ENCODE data around the gene TMEM221.
"Not testable (repeated sequence)": the region's sequence is repeated elsewhere in the genome, so short reads cannot be mapped to it uniquely, and the experiment has no call there.

Gene TMEM221

DNA sequence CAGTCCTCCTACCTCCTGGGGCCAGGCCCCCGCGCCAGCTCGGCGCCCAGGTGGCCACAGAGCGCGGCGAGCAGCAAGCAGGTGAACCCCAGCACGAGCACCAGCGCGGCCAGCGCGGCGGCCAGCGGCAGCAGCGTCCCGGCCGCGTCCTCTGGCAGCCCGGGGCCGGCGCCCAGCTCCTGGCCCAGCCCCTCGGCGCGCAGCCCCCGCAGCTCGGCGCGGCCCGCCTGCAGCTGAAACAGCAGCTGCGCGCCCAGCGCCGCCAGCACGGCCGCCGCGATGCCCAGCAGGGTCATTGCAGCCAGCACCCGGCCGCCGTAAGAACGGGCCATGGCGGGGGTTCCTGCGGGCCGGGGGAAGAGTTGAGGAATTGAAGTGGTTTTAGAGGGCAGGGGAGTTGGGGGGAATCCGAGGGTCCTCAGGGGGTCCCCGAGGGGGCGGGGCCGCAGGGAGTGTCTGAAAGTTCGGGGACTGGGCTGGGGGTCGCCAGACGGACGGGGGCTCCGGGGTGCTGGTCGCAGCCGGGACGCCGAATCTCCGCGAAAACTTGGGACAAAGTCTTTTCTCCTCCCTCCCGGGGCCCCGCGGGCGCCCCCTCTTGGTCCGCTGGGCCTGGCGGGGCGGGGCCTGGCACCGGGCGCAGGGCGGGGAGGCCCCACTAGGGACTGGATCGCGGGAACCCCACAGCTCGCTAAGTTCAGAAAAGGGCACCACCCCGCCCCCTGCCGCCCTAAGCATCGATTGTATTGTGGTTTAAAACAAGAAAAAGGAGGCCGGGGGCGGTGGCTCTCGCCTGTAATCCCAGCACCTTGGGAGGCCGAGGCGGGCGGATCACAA is at the start of gene TMEM221:
TSS of gene TMEM221 (minus strand) at position 538 of the 837 bp plus-strand sequence. CDS start at position 332, 206 bp downstream.
- peak; percentile 59 to 92 (median 83) for DNase-seq

DNA sequence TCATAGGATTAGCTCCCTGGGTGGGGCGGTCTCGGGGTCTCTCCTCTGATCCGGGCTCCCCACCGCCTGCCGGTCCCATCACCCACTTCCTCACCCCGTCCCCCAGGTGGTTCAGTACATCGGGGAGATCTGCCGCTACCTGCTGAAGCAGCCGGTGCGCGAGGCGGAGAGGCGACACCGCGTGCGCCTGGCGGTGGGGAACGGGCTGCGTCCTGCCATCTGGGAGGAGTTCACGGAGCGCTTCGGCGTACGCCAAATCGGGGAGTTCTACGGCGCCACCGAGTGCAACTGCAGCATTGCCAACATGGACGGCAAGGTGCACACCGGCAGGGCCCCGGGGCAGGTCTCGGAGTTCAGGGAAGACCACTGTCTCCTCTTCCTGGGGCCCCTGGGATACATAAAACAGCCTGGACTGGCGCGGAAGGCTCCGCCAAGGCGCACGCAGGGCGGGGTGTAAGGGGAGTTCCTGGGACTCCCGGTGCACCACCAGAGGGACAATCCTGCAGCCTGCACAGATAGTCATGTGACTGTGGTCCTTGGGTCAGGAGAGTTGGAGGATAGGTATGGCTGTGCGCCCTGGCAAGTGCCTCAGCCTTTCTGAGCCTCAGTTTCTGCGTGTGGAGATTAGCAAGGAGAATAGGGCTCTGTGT is 48.8 kb upstream of the TMEM221 start:
- DNase-seq: no peak

DNA sequence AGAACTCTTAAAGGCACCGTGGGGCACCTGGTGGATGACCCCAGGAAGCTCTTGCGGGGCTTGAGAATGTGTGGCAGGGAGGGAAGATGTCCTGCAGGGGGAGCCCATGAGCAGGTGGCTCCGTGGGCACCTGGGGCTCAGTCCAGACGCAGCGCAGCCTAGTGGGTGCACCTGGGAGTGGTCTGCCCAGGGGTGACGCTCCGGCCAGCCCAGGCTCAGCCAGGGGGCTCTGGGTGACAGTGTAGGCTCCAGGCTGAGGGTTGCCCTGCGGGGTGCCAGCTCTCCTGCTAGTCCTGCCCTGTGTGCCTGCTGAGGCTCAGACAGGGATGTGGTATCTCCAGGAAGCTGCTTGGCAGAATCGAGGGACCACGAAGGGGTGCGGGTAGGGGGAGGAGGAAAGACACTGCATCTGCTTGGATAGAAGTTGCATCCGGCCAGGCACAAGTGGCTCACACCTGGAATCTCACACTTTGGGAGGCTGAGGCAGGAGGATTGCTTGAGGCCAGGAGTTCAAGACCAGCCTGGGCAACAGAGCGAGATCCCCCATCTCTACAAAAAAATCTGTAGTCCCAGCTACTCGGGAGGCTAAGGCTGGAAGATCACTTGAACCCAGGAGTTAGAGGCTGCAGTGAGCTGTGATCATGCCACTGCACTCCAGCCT is 48.0 kb upstream of the TMEM221 start:
- peak; percentile 79 to 90 (median 83) for DNase-seq

DNA sequence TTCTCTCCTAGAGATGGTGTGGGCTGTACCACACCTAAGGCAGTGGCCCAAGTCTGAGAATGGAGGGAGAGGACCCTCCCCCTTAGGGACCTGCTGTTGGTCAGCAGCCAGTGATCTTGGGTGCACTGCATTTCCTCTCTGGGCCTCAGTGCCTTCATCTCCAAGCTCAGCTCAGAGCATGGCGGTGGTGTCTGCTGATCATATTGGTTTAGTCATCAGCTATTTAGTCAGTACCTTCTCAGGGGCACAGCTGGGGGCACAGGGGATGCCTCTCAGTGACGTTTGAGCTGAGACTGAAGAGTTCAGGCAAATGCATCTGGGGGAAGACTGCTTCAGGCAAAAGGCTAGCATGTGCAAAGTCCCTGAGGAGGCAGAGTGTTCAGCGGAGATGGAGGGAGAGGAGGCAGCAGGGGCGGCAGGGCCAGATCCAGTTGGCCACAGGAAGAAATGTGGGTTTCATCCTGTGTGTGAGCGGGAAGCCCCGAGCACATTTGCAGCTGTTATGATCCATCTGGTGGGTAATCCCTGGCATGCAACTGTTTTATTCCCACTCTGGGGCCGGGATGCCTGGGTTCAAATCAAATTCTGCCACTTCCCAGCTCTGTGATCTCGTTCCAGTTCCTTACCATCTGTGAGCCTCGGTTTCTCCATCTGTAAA is 47.3 kb upstream of the TMEM221 start:
- DNase-seq: no peak

DNA sequence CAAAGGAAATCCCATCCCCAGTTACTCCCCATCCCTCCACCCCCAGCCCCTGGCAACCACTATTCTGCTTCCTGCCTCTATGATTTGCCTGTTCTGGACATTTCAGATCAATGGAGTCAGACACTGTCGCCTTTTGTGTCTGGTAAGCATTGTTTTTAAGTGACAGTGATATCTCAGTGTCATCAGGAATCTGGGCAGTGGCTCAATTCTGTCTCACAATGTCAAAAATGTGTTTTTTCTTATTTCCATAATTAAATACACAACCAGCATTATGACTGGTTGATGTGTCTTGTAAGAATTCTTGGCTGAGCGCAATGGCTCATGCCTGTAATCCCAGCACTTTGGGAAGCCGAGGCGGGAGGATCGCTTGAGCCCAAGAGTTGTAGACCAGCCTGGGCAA is 42.8 kb upstream of the TMEM221 start:
- no peak for DNase-seq

DNA sequence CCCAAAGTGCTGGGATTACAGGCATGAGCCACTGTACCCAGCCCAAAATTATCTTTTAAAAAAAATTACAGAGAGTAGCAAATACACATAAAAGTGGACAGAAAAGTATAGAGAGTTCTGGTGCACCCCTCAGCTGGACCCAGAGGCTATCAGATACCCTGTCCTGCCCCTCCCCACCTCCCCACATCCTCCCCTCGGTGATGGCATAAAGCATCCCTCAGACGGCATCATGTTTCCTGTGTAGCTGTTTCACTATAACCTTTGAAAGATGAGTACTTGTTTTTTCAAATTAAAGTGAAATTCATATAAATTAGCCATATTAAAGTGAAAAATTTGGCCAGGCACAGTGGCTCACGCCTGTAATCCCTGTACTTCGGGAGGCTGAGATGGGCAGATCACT is 41.9 kb upstream of the TMEM221 start:
- no peak for DNase-seq

DNA sequence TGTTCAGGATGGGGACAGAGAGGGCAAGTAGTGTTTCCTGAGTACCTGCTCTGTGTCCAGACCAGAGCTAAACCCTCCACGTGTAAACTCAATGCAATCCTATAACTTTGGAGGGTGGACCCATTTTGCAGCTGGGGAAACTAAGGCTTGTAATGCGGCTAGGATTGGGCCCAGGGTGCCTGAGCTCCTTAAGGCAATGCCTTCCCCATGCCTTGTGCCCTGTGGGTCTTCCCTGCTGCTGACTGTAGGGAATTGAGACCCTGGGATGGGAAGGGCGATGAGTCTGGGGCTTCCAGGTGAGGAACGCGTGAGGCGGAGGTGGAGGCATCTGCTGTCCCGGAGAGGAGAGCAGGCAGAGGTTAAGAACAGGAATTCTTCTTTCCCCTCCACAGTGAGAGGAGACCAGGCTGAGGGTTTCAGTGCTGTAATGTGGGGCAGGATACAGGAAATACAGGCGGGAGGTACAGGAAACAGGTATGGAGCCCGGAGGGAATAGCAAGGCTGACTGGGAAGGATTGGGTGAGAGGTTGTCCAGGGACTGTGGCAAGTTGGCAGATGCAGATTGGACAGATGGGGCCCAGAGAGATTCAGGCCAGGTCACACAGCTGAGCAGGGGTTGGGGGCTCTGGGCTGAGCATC is 41.0 kb upstream of the TMEM221 start:
- DNase-seq: no peak

DNA sequence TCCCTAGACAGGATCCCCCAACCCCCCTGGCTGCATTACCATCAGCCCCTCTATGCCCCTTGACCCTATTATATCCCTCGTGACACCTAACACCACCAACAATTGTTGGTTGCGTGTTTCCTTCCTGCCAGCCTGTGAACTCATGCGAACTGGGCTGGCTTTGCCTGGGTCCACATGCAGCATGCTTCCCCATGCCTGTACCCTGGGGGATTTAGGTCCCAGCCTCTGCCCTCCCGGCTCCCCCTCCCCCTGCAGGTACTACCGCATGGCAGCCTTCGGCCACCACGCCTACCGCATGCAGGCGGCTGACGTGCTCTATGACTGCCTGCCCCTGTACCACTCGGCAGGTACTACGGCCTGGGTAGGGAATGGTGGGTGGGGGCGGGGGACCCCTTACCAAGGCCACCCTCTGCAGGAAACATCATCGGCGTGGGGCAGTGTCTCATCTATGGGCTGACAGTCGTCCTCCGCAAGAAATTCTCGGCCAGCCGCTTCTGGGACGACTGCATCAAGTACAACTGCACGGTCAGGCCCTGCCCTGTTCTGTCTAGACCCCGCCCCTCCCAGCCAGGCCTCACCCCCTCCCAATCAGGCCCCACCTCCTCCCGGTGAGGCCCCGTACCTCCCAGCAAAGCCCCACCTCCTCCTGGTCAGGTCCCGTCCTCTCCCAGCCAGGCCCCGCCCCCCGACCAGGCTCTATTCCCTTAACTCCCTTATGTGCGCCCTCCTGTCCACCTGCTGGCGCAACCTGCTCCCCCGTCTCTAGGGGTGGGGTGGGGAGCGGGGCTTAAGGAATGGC is 40.3 kb upstream of the TMEM221 start:
- peak in 2 of 3 donors; percentile 38 to 75 for DNase-seq

DNA sequence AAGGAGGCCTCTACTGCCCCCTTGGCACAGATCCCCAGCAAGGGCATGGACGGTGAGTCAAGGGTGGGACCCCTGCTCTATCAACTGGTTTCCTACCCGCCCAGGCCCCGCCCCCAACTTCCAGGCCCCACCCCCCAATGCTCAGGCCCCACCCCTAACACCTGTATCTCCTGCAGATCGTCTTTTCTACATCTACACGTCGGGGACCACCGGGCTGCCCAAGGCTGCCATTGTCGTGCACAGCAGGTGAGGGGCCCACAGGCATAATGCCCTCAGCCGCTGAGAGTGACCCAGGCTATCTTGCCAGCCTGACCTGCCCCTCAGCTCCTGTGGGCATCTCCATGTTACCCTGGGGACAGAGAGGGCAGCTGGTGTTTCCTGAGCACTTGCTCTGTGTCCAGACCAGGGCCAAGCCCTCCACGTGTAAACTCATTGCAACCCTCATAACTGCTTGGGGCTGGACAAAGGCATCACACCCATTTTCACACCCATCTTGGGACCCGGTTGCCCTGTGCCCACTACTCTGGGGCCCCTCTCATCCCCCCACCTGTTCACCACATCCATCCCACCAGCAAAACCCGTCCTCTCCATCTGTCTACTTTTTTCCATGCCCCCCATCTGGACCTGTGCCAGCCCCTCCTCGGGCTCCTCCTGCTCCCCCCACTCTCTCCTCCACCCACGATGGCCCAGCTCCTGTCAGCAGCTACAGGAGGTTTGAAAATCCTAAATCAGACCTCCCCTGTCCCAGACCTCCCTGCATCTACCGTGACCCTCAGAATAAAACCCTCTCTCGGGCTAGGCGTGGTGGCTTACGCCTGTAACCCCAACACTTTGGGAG is 39.0 kb upstream of the TMEM221 start:
- DNase-seq: no peak

DNA sequence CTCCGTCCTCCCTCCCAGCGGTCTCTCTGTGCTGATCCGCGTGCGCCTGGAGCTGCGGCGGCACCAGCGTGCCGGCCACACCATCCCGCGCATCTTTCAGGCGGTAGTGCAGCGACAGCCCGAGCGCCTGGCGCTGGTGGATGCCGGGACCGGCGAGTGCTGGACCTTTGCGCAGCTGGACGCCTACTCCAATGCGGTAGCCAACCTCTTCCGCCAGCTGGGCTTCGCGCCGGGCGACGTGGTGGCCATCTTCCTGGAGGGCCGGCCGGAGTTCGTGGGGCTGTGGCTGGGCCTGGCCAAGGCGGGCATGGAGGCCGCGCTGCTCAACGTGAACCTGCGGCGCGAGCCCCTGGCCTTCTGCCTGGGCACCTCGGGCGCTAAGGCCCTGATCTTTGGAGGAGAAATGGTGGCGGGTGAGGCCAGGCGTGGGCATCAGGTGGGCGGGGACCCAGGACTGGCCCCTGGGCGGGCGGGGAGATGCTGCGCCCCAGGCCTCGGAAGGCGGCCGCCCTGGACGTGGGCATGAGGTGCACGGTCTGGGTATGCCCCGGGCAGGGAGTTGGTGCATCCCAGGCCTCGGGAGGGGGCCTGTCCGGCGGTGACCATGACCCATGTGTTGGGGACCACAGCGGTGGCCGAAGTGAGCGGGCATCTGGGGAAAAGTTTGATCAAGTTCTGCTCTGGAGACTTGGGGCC is 38.2 kb upstream of the TMEM221 start:
- no peak for DNase-seq

DNA sequence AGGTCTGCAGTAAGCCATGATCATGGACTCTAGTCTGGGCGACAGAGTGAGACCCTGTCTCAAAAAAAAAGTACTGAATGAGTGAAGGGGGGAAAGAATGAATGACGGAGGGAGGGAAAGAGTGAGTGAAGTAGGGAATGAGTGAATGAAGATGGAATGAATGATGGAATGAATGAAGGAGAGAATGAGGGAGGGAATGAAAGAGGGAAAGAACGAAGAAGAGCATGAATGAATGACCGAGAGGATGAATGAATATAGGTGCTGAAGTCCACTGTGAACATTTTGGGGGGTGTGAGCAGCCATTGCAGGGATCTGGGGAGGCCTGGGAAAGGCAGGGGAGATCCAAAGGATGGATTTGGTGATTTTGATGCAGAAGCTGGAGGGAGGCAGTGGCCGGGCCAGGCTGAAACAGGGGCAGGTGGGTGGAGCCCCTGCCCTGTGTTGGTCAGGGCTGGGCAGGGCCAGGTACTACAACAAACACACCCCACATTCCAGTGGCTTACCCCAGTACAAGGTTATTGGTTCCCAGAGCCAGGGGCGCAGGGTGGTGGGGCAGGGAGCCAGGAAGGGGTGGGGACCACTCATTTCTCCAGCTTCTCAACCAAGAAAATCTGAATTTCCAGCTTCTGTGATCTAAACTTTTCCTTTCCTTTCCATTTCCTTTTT is 36.2 kb upstream of the TMEM221 start:
- DNase-seq: no peak

DNA sequence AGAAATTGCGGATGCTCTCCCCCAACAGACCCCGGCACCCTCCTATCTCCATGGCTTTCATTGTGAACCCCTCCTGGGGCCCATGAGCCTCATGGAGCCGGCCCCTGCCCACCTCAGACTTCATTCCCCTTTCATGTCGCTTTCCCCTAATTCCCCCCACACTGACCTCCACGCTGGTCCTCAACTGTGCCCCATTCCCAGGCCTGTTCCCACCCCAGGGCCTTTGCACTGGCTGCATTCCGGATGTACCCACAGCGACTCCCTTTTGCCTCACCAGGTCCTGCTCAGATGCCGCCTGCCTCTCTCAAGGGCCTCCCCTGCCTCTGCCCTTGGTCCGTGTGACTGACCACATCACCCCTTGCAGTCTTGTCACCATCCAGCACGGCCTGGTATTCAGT is 35.1 kb upstream of the TMEM221 start:
- DNase-seq: no peak

DNA sequence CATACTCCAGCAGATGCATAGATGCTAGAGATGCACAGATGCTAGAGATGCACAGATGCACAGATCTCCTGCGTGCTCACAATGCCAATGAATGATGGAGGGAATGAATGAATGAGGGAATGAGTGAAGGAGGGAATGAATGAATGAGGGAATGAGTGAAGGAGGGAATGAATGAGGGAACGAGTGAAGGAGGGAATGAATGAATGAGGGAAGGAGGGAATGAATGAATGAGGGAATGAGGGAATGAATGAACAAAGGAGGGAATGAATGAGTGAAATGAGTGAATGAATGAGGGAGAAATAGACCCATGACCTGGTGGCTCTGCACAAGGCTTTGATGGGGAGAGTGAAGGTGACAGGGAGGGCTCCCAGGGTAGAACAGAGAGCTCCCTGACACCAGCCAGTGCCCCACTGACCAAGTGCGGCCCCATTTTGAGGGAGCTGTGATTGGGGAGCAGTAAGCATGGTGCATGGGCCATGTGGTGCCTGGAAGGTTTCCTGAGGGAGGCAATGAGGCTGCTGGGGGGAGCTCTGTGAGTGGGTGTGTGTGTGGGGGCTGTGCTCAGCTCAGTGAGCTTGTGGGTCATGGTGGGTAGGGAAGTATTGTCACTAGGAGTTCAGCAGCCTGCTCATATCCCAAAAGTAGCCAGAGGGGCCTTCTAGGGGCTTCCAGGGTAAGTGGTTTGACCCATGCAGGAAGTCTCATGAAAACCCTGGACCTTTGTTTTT is 34.6 kb upstream of the TMEM221 start:
- peak; percentile 29 to 33 (median 31) for DNase-seq

DNA sequence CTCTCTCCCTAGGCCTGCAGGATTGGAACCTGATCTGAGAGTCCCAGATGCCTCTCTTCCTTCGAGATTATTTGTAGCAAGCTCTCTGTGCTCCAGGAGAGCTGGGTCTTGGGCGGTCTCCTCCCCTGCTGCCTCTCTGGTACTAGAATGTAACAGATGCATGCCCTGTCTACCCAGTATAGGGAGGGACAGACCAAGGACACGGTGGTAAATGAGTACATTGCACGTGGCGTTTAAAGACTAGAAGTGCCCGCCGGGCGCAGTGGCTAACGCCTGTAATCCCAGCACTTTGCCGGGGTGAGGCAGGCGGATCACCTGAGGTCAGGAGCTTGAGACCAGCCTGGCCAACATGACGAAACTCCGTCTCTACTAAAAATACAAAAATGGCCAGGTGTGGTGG is 33.5 kb upstream of the TMEM221 start:
- DNase-seq: no peak

DNA sequence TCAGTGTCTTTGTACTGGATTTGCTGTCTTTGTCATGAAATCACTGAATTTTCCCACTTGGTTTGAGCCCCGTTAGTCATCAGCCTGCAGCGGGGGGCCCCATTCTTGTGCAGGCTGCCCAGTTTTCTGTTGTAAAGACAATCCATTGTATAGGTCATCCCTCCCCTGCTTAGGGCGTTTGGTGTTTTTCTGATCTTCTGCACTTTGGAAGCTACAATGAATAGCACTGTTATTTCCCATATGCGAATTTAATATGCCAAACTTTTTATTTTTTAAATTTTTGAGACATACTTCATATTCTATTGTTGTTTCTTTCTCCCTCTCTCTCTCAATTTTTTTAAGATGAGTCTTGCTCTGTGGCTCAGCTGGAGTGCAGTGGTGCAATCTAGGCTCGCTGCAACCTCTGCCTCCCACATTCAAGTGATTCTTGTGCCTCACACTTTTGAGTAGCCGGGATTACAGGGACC is 30.9 kb upstream of the TMEM221 start:
- DNase-seq: peak; percentile 40 to 50 (median 45)

DNA sequence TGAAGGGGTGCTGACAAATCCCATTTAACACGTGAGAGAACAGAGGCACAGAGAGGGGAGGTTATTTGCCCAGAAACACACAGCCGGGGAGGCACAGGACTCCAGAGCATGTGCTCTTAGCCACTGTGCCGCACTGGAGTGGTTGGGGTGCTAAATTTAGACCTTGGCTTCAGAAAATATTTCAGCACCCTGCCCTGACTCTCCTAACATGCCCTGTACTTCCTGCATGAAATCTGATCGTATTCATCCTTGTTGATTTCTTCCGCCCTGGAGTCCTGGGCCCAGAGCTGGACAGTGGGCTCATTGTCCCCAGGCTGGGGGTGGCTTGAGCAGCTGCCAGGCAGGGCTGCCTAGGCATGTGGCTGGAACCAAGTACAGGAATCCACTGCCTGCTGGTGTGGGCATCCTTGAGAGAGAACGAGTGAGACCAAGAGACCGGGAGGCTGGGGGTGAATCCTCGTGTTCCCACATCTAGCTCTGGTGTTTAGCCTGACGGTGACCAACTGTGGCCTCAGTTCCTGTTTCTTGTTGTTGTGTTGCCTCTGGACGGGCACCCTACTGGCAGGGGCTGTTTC is 27.2 kb upstream of the TMEM221 start:
- DNase-seq: peak; percentile 69 to 74 (median 69)

DNA sequence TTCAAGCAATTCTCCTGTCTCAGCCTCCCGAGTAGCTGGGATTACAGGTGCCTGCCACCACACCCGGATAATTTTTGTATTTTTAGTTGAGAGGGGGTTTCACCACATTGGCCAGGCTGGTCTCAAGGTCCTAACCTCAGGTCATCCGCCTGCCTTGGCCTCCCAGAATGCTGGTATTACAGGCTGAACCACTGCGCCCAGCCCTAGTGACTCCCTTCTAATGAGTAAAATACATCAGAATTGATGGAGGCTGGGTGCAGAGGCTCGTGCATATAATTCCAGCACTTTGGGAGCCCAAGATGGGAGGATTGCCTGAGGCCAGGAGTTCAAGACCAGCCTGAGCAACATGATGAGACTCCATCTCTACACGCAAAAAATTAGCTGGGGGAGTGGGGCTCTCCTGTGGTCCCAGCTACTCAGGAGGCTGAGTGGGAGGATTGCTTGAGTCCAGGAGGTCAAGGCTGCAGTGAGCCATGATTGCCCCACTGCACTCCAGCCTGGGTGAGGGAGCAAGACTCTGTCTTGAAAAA is 26.6 kb upstream of the TMEM221 start:
- not testable (repeated sequence) for DNase-seq

DNA sequence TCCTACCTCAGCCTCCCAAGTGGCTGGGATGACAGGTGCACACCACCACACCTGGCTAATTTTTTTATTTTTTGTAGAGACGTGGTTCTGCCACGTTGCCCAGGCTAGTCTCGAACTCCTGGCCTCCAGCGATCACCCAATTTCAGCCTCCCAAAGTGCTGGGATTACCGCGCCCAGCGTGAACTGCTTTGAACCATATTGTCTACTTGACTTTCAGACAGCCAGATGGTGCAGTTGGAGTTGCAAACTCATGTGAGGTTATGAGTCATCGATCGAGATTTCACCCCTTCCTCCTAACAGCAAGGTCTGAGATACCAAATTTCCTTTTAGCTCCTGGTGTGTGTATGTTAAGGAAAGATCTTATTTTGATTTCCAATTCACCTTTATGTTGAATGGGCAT is 24.6 kb upstream of the TMEM221 start:
- DNase-seq: peak; percentile 83 to 89 (median 88)
